PC-3 (cell line): ENCODE results near the gene USH2A. TPM values are rescaled to one million over a fixed set of nuclear protein-coding genes. Genes with fewer than 3 reads are reported as not detected.

Source experiments
- ATAC-seq: fragments of 200-7000 bp; cut with Tn5 transposase; 2 replicates; pipeline ENCODE4 v1.9.1; 2020; ENCODE audit warnings: mild to moderate bottlenecking, moderate library complexity
- BruUV-seq: library from RNA; stranded (reverse); fragments of 400-500 nt; replicated peaks from 2 replicates; lab custom pipeline; 2021; lab: Mats Ljungman, UMichigan
- CTCF ChIA-PET: fragments of 300-600 bp; sonication (Branson Sonifier 250); formaldehyde crosslinking; loops from one replicate; lab custom pipeline; 2022; ENCODE audit warnings: antibody characterized with exemption; lab: Charles Lee
- POLR2A ChIA-PET: fragments of 300-600 bp; sonication (Branson Sonifier 250); formaldehyde crosslinking; loops from one replicate; lab custom pipeline; 2022; ENCODE audit warnings: antibody characterized with exemption; ENCODE audit not compliant: unreplicated experiment; lab: Charles Lee
- DNase-seq: peaks from one replicate; pipeline ENCODE4 v3.0.0-alpha.2; 2015
- H2AFZ ChIP-seq: fragments of 300-600 bp; sonication (generic); 2 replicates; pipeline ENCODE4 v1.6.0; 2016; ENCODE audit warnings: antibody characterized with exemption, low read length
- H3F3A ChIP-seq: fragments of 300-600 bp; sonication (generic); one replicate; pipeline ENCODE4 v1.6.0; 2017; ENCODE audit warnings: antibody characterized with exemption, low read length, control low read depth, mild to moderate bottlenecking; ENCODE audit not compliant: unreplicated experiment
- H3K27ac ChIP-seq: fragments of 300-600 bp; sonication (generic); 2 replicates; pipeline ENCODE4 v1.5.1; 2016; ENCODE audit warnings: mild to moderate bottlenecking, low read length
- H3K27me3 ChIP-seq: fragments of 300-600 bp; sonication (generic); 2 replicates; pipeline ENCODE4 v1.6.1; 2016; ENCODE audit warnings: low read length, mixed read lengths
- H3K36me3 ChIP-seq: fragments of 300-600 bp; sonication (generic); 2 replicates; pipeline ENCODE4 v1.6.1; 2016; ENCODE audit warnings: low read depth, mixed run types, low read length, mixed read lengths
- H3K4me1 ChIP-seq: fragments of 300-600 bp; sonication (generic); 2 replicates; pipeline ENCODE4 v1.5.1; 2016; ENCODE audit warnings: low read length; ENCODE audit not compliant: insufficient read depth
- H3K4me2 ChIP-seq: fragments of 300-600 bp; sonication (generic); 2 replicates; pipeline ENCODE4 v1.6.0; 2016; ENCODE audit warnings: low read length
- H3K4me3 ChIP-seq: fragments of 300-600 bp; sonication (generic); 2 replicates; pipeline ENCODE4 v1.5.1; 2016; ENCODE audit warnings: mild to moderate bottlenecking, low read length, mixed read lengths
- H3K79me2 ChIP-seq: fragments of 300-600 bp; sonication (generic); 2 replicates; pipeline ENCODE4 v1.6.1; 2017; ENCODE audit warnings: low read length, mixed read lengths
- H3K9ac ChIP-seq: fragments of 300-600 bp; sonication (generic); 2 replicates; pipeline ENCODE4 v1.6.0; 2016; ENCODE audit warnings: mild to moderate bottlenecking, low read length
- H3K9me2 ChIP-seq: fragments of 300-600 bp; sonication (generic); replicated peaks from 2 replicates; pipeline ENCODE4 v1.6.1; 2016; ENCODE audit warnings: mixed run types, low read length, mixed read lengths
- H3K9me3 ChIP-seq: fragments of 300-600 bp; sonication (generic); 2 replicates; pipeline ENCODE4 v1.6.1; 2016; ENCODE audit warnings: low read length, mixed read lengths
- H4K20me1 ChIP-seq: fragments of 300-600 bp; sonication (generic); 2 replicates; pipeline ENCODE4 v1.6.1; 2016; ENCODE audit warnings: low read length, mixed read lengths
- EZH2 ChIP-seq: fragments of 300-600 bp; sonication (generic); IDR thresholded peaks from one replicate; pipeline ENCODE4 v1.6.1; 2017; ENCODE audit warnings: antibody characterized with exemption, mild to moderate bottlenecking, low read length; ENCODE audit not compliant: unreplicated experiment
- EZH2phosphoT487 ChIP-seq: fragments of 300-600 bp; sonication (generic); IDR thresholded peaks from 2 replicates; pipeline ENCODE4 v1.6.1; 2018; ENCODE audit warnings: mild to moderate bottlenecking, antibody characterized with exemption, low read length, borderline replicate concordance
- intact Hi-C: fragments of 100-400 bp; cut with micrococcal nuclease; formaldehyde crosslinking; loops from 2 replicates; pipeline ENCODE4 v1.9.0; 2023
- total RNA-seq: library from RNA; depleted of rRNA; stranded (reverse); fragments of >200 nt; gene quantifications from 2 replicates; pipeline ENCODE4 v1.2.3, GENCODE V29; 2014
- TF ChIP-seq, protein P1 (sequence below): fragments of 300-600 bp; sonication (generic); conservative IDR thresholded peaks from 2 replicates; pipeline ENCODE4 v1.5.1; 2017; ENCODE audit warnings: antibody characterized with exemption, low read depth, mild to moderate bottlenecking, low read length

USH2A gene
- total RNA-seq, 1 experiment from 2014 or later, result not detected

DNA sequence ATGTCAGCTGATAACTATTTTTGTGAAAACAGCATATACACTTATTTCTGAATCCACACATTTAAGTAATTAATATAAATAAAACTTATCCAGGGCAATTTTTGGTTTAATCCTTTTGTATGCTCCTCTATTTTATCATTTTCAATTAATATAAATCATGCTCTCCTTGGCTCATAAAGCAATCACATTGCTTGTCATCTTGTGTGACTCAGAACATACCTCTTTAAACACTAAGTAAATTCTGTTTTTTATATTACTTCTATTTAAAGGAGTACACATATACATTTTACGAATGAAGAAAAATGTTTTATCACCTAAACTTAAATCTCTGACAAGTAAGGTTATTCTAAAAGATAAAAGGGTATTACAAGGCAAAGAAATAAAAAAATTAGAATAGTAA, 175.3 kb downstream of the USH2A start:
- Histone ChIP-seq H3K9me2 (no peaks in the 10 kb centered on the region), H3K4me2 (no peak overlapping the region), H3K9me3 (no peaks in the 10 kb centered on the region), H3K4me1 (no peaks in the 10 kb centered on the region; the same call in 1 of the 2 replicates), H3K79me2 (no peaks in the 10 kb centered on the region), H3K9ac (no peak overlapping the region), H2AFZ (no peak overlapping the region), H4K20me1 (no peaks in the 10 kb centered on the region), H3K4me3 (no peak overlapping the region), H3K36me3 (no peaks in the 10 kb centered on the region), H3K27ac (no peak overlapping the region), H3K27me3 (peaks cover 19% of the 10 kb centered on the region; the same call in 1 of the 2 replicates), H3F3A (no peaks in the 10 kb centered on the region)
- no TSS peak for BruUV-seq
- TF ChIP-seq, protein P1, sequence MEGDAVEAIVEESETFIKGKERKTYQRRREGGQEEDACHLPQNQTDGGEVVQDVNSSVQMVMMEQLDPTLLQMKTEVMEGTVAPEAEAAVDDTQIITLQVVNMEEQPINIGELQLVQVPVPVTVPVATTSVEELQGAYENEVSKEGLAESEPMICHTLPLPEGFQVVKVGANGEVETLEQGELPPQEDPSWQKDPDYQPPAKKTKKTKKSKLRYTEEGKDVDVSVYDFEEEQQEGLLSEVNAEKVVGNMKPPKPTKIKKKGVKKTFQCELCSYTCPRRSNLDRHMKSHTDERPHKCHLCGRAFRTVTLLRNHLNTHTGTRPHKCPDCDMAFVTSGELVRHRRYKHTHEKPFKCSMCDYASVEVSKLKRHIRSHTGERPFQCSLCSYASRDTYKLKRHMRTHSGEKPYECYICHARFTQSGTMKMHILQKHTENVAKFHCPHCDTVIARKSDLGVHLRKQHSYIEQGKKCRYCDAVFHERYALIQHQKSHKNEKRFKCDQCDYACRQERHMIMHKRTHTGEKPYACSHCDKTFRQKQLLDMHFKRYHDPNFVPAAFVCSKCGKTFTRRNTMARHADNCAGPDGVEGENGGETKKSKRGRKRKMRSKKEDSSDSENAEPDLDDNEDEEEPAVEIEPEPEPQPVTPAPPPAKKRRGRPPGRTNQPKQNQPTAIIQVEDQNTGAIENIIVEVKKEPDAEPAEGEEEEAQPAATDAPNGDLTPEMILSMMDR, result no peak
- TF ChIP-seq EZH2phosphoT487 (no peak), EZH2 (no peak)
- intact Hi-C loops, result loop anchor here (1.0 kb wide), 1 partner anchor 10 kb away; no protein-coding TSS in a partner anchor
- CTCF ChIA-PET, result no interaction called here
- POLR2A ChIA-PET, result no interaction called here
- peak; percentile 36 for DNase-seq
- ATAC-seq, result peak; percentile 85

DNA sequence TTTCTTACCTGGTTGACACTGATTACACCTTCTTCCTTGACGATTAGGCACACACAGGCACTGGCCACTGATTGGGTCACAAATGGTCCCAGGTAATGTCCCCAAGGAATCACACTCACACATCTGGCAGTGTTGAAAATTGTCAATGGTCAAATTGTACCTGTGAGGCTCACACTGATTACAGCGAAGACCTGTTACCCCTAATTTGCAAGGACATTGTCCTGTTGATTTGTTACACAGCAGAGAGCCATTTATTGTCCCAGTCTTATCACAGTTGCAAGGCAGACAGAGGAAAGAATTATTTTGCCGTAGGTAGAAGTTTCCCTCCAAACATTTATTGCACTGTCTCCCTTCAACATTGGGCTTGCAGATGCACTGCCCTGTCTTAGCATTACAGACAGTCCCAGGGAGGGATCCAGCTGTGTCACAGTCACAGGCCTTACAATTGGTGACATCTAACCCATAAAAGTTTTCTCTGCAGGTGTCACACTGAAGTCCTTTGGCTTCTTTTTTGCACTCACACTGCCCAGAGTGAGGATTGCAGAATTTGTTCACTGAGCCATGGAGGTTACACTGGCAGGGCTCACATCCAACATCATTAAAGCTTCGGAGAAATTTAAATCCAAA, 176.6 kb downstream of the USH2A start:
- H3F3A ChIP-seq, result no peaks in the 10 kb centered on the region
- no peak overlapping the region for H3K4me2 ChIP-seq
- no peaks in the 10 kb centered on the region for H4K20me1 ChIP-seq
- no peaks in the 10 kb centered on the region for H3K9me2 ChIP-seq
- intact Hi-C loops, result no loop called here
- H3K4me3 ChIP-seq, result no peak overlapping the region
- H3K27me3 ChIP-seq, result peaks cover 19% of the 10 kb centered on the region; the same call in 1 of the 2 replicates
- no TSS peak for BruUV-seq
- H3K27ac ChIP-seq, result no peak overlapping the region
- no peaks in the 10 kb centered on the region for H3K79me2 ChIP-seq
- DNase-seq, result no peak
- CTCF ChIA-PET, result no interaction called here
- no peak for ATAC-seq
- H3K36me3 ChIP-seq, result no peaks in the 10 kb centered on the region
- no peaks in the 10 kb centered on the region; the same call in 1 of the 2 replicates for H3K4me1 ChIP-seq
- H3K9me3 ChIP-seq, result no peaks in the 10 kb centered on the region
- no peak overlapping the region for H3K9ac ChIP-seq
- POLR2A ChIA-PET, result interaction anchor here (0.6 kb wide), 1 partner anchor 171 kb away, joined by 5 read pairs; no protein-coding TSS in a partner anchor
- TF ChIP-seq EZH2phosphoT487 (no peak), EZH2 (no peak)
- TF ChIP-seq, protein P1, result no peak
- H2AFZ ChIP-seq, result no peak overlapping the region

GRCh38 chr1:216238844-216239243, 184.4 kb downstream of the USH2A start:
- Histone ChIP-seq H3K4me1 (peaks cover 14% of the 10 kb centered on the region), H3K4me3 (no peak overlapping the region), H4K20me1 (no peaks in the 10 kb centered on the region), H3K9me3 (no peaks in the 10 kb centered on the region), H3K27me3 (peaks cover 10% of the 10 kb centered on the region; the same call in 1 of the 2 replicates), H3K9ac (no peak overlapping the region), H3K36me3 (no peaks in the 10 kb centered on the region), H2AFZ (no peak overlapping the region), H3K27ac (no peak overlapping the region), H3K9me2 (no peaks in the 10 kb centered on the region), H3K4me2 (no peak overlapping the region), H3F3A (no peaks in the 10 kb centered on the region), H3K79me2 (no peaks in the 10 kb centered on the region)
- DNase-seq (no peak), ATAC-seq (no peak)
- no TSS peak for BruUV-seq
- intact Hi-C loops, result loop anchor here (1.0 to 5.0 kb wide), 4 partner anchors 9 to 218 kb away; no protein-coding TSS in a partner anchor
- TF ChIP-seq, protein P1, result no peak
- TF ChIP-seq EZH2 (no peak), EZH2phosphoT487 (no peak)
- CTCF ChIA-PET, result no interaction called here
- POLR2A ChIA-PET, result no interaction called here
